Hepatocyte (in vitro differentiated cells): ENCODE data around the gene PARD3B. TPM values are rescaled to one million over a fixed set of nuclear protein-coding genes. Genes with fewer than 3 reads are reported as not detected.

Source experiments
- DNase-seq: peaks from one replicate; pipeline ENCODE4 v3.0.0-alpha.2; 2016; ENCODE audit warnings: low spot score
- H2AFZ ChIP-seq: fragments of 200-600 bp; sonication (generic); 2 replicates; pipeline ENCODE4 v1.6.0; 2016; ENCODE audit warnings: antibody characterized with exemption, mild to moderate bottlenecking
- H3K27ac ChIP-seq: fragments of 200-600 bp; sonication (generic); 2 replicates; pipeline ENCODE4 v1.5.1; 2016; ENCODE audit warnings: mild to moderate bottlenecking
- H3K27me3 ChIP-seq: fragments of 200-600 bp; sonication (generic); 2 replicates; pipeline ENCODE4 v1.6.1; 2016
- H3K36me3 ChIP-seq: fragments of 200-600 bp; sonication (generic); replicated peaks from 2 replicates; pipeline ENCODE4 v1.5.1; 2016; ENCODE audit warnings: low read depth; ENCODE audit not compliant: insufficient read depth
- H3K4me1 ChIP-seq: fragments of 200-600 bp; sonication (generic); 2 replicates; pipeline ENCODE4 v1.5.1; 2016; ENCODE audit warnings: mild to moderate bottlenecking, moderate library complexity; ENCODE audit not compliant: insufficient read depth
- H3K4me2 ChIP-seq: fragments of 200-600 bp; sonication (generic); 2 replicates; pipeline ENCODE4 v1.6.0; 2016
- H3K4me3 ChIP-seq: fragments of 200-600 bp; sonication (generic); 2 replicates; pipeline ENCODE4 v1.5.1; 2016; ENCODE audit warnings: mild to moderate bottlenecking
- H3K79me2 ChIP-seq: fragments of 200-600 bp; sonication (generic); 2 replicates; pipeline ENCODE4 v1.6.0; 2017; ENCODE audit warnings: mild to moderate bottlenecking
- H3K9me2 ChIP-seq: fragments of 200-600 bp; sonication (generic); replicated peaks from 2 replicates; pipeline ENCODE4 v1.6.0; 2017; ENCODE audit warnings: mild to moderate bottlenecking; ENCODE audit not compliant: insufficient read depth
- H3K9me3 ChIP-seq: fragments of 200-600 bp; sonication (generic); 2 replicates; pipeline ENCODE4 v1.5.1; 2016; ENCODE audit warnings: low read depth, mild to moderate bottlenecking
- H4K20me1 ChIP-seq: fragments of 200-600 bp; sonication (generic); 2 replicates; pipeline ENCODE4 v1.6.0; 2016; ENCODE audit warnings: mild to moderate bottlenecking; ENCODE audit not compliant: insufficient read depth, poor library complexity, severe bottlenecking
- CTCF ChIP-seq: fragments of 200-600 bp; sonication (generic); IDR thresholded peaks from 2 replicates; pipeline ENCODE4 v1.5.1; 2016; ENCODE audit warnings: antibody characterized with exemption, mild to moderate bottlenecking; ENCODE audit not compliant: poor library complexity
- EZH2 ChIP-seq: fragments of 200-600 bp; sonication (generic); IDR thresholded peaks from 2 replicates; pipeline ENCODE4 v1.6.1; 2016; ENCODE audit warnings: antibody characterized with exemption, mild to moderate bottlenecking, borderline replicate concordance
- EZH2phosphoT487 ChIP-seq: fragments of 200-600 bp; sonication (generic); IDR thresholded peaks from one replicate; pipeline ENCODE4 v1.6.1; 2018; ENCODE audit warnings: antibody characterized with exemption, mild to moderate bottlenecking, low read depth, moderate library complexity; ENCODE audit not compliant: unreplicated experiment, severe bottlenecking
- WGBS: methylation state at CpG from one replicate; pipeline ENCODE4 v1.1.6; 2016; ENCODE audit warnings: low lambda C conversion rate; ENCODE audit errors: missing lambda C conversion rate; 5-methylcytosine and 5-hydroxymethylcytosine counted together
- polyA plus RNA-seq: library from polyadenylated mRNA; unstranded; fragments of >200 nt; fragmentation: Nextera tagmentation; extraction: Ambion mirVana; gene quantifications from 2 replicates; pipeline ENCODE4 v1.2.1, GENCODE V29; 2016
- total RNA-seq: library from RNA; depleted of rRNA; stranded (reverse); fragments of >200 nt; gene quantifications from 2 replicates; pipeline ENCODE4 v1.2.3, GENCODE V29; 2014

Gene PARD3B
- total and polyA plus RNA-seq, 2 experiments from 2014 or later, result 11.5 to 21.7 TPM

- DNase-seq, result no peak
- Histone ChIP-seq H2AFZ (no peak overlapping the region), H3K4me3 (no peak overlapping the region), H3K36me3 (no peaks in the 10 kb centered on the region), H4K20me1 (no peaks in the 10 kb centered on the region), H3K4me1 (no peaks in the 10 kb centered on the region), H3K79me2 (no peaks in the 10 kb centered on the region), H3K27ac (no peak overlapping the region), H3K9me2 (no peaks in the 10 kb centered on the region), H3K27me3 (no peaks in the 10 kb centered on the region), H3K4me2 (no peak overlapping the region), H3K9me3 (peaks cover 3% of the 10 kb centered on the region)
- WGBS, result 98% methylated on average over 2 of the region's 2 CpGs
- no peak for TF ChIP-seq EZH2phosphoT487
- no peak for TF ChIP-seq CTCF
- TF ChIP-seq EZH2, result no peak
These were observed 571.9 kb downstream of the PARD3B start for GRCh38 chr2:205117125-205117524.

GRCh38 chr2:205119136-205119535, 573.9 kb downstream of the PARD3B start:
- Histone ChIP-seq H3K4me1 (no peaks in the 10 kb centered on the region), H4K20me1 (no peaks in the 10 kb centered on the region), H2AFZ (no peak overlapping the region), H3K9me2 (no peaks in the 10 kb centered on the region), H3K36me3 (no peaks in the 10 kb centered on the region), H3K9me3 (no peaks in the 10 kb centered on the region), H3K4me3 (no peak overlapping the region), H3K27ac (no peak overlapping the region), H3K27me3 (no peaks in the 10 kb centered on the region), H3K79me2 (no peaks in the 10 kb centered on the region), H3K4me2 (no peak overlapping the region)
- DNase-seq, result no peak
- WGBS, result 78% methylated on average over 9 of the region's 9 CpGs
- no peak for TF ChIP-seq CTCF
- no peak for TF ChIP-seq EZH2
- no peak for TF ChIP-seq EZH2phosphoT487

- TF ChIP-seq EZH2phosphoT487 (no peak), CTCF (no peak), EZH2 (no peak)
These were observed 583.5 kb downstream of the PARD3B start for GRCh38 chr2:205128726-205129125.

GRCh38 chr2:205129531-205129930, 584.3 kb downstream of the PARD3B start:
- H3K4me2 ChIP-seq, result no peak overlapping the region
- no peaks in the 10 kb centered on the region for H3K4me1 ChIP-seq
- H4K20me1 ChIP-seq, result no peaks in the 10 kb centered on the region
- H3K27me3 ChIP-seq, result no peaks in the 10 kb centered on the region
- no peaks in the 10 kb centered on the region for H3K9me2 ChIP-seq
- H3K9me3 ChIP-seq, result no peaks in the 10 kb centered on the region
- 80% methylated on average over 5 of the region's 5 CpGs for WGBS
- H2AFZ ChIP-seq, result no peak overlapping the region
- H3K27ac ChIP-seq, result no peak overlapping the region
- H3K79me2 ChIP-seq, result no peaks in the 10 kb centered on the region
- no peak for DNase-seq
- H3K4me3 ChIP-seq, result no peak overlapping the region
- TF ChIP-seq EZH2phosphoT487, result no peak
- no peak for TF ChIP-seq CTCF
- TF ChIP-seq EZH2, result no peak
- no peaks in the 10 kb centered on the region for H3K36me3 ChIP-seq

More at GRCh38 chr2:205128726-205129125, 583.5 kb downstream of the PARD3B start:
- Histone ChIP-seq H2AFZ (no peak overlapping the region), H4K20me1 (no peaks in the 10 kb centered on the region), H3K27me3 (no peaks in the 10 kb centered on the region), H3K9me3 (no peaks in the 10 kb centered on the region), H3K79me2 (no peaks in the 10 kb centered on the region), H3K36me3 (no peaks in the 10 kb centered on the region), H3K4me2 (no peak overlapping the region), H3K9me2 (no peaks in the 10 kb centered on the region), H3K4me3 (no peak overlapping the region), H3K27ac (no peak overlapping the region), H3K4me1 (no peaks in the 10 kb centered on the region)
- no peak for DNase-seq
